GM19452 (cell line): Measurements from ENCODE around the gene SPCS1.
"Not testable (repeated sequence)": the region's sequence is repeated elsewhere in the genome, so short reads cannot be mapped to it uniquely, and the experiment has no call there.

Experiments
- ATAC-seq: cut with Tn5 transposase; IDR thresholded peaks from one replicate; pipeline ENCODE4 v1.9.1; 2021; ENCODE audit not compliant: unreplicated experiment

Gene SPCS1

GRCh38 chr3:52728753-52729152 lies 22.8 kb downstream of the SPCS1 start:
- ATAC-seq: not testable (repeated sequence)

GRCh38 chr3:52730681-52731080 lies 24.8 kb downstream of the SPCS1 start:
- no peak for ATAC-seq

- no peak for ATAC-seq
These were observed 25.7 kb downstream of the SPCS1 start for GRCh38 chr3:52731590-52731989.

GRCh38 chr3:52733256-52733891 lies 27.5 kb downstream of the SPCS1 start:
- no peak for ATAC-seq

- no peak for ATAC-seq
These were observed 33.8 kb downstream of the SPCS1 start for GRCh38 chr3:52739730-52740129.

GRCh38 chr3:52742418-52743041 lies 36.6 kb downstream of the SPCS1 start:
- no peak for ATAC-seq

- ATAC-seq: no peak
These were observed 37.2 kb downstream of the SPCS1 start for GRCh38 chr3:52743152-52743551.

- no peak for ATAC-seq
These were observed 37.8 kb downstream of the SPCS1 start for GRCh38 chr3:52743721-52744120.

GRCh38 chr3:52752045-52752660 lies 46.2 kb downstream of the SPCS1 start:
- no peak for ATAC-seq

GRCh38 chr3:52754373-52754772 lies 48.5 kb downstream of the SPCS1 start:
- ATAC-seq: no peak

- no peak for ATAC-seq
These were observed 50.2 kb downstream of the SPCS1 start for GRCh38 chr3:52756141-52756540.
